HG02678 (cell line): ENCODE data around the gene AFDN.
"Not testable (repeated sequence)": the region's sequence is repeated elsewhere in the genome, so short reads cannot be mapped to it uniquely, and the experiment has no call there.

Source experiments
- ATAC-seq: cut with Tn5 transposase; IDR thresholded peaks from one replicate; pipeline ENCODE4 v1.9.1; 2021; ENCODE audit warnings: mild to moderate bottlenecking, moderate library complexity; ENCODE audit not compliant: unreplicated experiment

The AFDN gene

GRCh38 chr6:167973148-167973885 lies 146.6 kb downstream of the AFDN start:
- no peak for ATAC-seq

DNA sequence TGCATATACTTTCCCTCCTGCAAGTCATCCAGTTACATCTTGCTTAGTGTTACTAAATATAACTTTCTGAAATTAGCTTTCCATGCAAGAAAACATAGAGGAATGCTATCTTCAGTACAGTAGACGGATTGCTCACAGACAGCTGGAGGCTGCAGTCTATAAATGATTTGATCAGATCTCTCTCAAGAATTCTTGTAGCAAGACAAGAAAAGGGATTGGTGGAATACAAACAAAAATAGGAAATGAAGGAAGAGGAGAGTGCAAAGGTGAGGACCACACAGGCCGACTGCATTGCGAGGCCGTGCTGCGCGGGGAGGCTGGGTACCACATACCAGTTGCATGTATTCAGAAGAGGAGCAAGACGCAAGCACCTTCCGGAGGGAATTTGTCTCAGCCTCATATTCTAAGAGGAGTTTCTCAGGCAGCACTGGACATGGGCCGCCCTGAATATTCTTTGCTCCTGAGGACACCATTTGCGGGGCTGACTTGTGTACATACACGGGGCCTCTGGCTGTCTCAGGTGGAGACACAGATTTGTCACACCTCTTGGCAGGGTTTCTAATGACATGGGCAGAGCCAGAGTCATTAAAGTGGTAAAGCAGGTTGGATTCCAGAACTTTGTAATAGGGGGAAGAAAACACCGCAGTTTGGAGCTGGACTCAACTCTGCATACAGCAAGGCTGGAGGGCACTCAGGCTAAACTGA lies 148.1 kb downstream of the AFDN start:
- ATAC-seq = no peak

DNA sequence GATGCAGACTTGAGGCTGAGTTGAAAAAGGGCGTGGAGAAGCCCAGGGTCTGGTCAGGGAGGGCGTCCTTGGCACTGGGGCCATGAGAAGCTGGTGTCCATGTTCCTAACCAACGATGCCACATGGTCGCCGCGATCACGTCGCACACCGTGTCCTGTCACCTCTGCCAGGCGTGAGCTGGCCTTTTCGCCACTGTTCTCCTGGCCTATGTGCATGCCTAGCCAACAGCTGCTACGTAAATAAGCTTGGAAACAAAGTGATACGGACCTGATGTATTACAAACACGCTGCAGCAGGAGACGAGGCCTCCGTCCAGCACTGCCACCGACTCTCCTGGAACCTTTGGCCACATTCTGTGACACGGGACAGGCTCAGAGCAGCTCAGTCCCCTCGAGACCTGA lies 148.7 kb downstream of the AFDN start:
- no peak for ATAC-seq

DNA sequence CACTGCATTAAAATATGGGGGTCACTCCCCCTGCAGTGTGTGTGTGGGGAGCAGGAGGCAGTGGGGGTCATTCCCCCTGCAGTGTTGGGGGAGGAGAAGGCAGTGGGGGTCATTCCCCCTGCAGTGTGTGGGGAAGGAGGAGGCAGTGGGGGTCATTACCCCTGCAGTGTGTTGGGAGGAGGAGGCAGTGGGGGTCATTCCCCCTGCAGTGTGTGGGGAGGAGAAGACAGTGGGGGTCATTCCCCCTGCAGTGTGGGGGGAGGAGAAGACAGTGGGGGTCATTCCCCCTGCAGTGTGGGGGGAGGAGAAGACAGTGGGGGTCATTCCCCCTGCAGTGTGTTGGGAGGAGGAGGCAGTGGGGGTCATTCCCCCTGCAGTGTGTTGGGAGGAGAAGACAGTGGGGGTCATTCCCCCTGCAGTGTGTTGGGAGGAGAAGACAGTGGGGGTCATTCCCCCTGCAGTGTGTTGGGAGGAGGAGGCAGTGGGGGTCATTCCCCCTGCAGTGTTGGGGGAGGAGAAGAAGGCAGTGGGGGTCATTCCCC lies 149.5 kb downstream of the AFDN start:
- not testable (repeated sequence) for ATAC-seq

DNA sequence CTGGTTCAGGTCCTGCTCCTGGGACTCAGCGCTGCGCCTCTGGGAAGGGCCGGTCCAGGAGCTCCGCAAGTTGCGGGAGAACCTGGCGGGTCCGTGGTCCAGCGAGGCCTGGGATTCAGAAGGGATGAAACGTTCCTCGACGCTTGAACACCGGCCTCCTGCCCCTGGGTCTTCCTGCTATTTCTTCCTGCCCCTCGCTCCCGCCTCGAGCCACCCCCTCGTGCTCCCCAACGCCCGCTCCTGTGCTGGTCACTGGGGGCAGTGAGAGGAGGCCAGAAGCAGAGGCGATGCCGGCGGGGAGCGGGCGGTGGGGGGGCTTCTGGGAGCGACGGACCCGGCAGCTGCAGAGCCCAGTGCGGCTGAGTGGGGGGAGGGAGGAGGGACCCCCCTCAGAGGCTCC lies 150.0 kb downstream of the AFDN start:
- ATAC-seq = no peak

GRCh38 chr6:167977717-167978467 lies 151.2 kb downstream of the AFDN start:
- ATAC-seq = no peak

- no peak for ATAC-seq
These were observed 151.9 kb downstream of the AFDN start for GRCh38 chr6:167978607-167979006.

DNA sequence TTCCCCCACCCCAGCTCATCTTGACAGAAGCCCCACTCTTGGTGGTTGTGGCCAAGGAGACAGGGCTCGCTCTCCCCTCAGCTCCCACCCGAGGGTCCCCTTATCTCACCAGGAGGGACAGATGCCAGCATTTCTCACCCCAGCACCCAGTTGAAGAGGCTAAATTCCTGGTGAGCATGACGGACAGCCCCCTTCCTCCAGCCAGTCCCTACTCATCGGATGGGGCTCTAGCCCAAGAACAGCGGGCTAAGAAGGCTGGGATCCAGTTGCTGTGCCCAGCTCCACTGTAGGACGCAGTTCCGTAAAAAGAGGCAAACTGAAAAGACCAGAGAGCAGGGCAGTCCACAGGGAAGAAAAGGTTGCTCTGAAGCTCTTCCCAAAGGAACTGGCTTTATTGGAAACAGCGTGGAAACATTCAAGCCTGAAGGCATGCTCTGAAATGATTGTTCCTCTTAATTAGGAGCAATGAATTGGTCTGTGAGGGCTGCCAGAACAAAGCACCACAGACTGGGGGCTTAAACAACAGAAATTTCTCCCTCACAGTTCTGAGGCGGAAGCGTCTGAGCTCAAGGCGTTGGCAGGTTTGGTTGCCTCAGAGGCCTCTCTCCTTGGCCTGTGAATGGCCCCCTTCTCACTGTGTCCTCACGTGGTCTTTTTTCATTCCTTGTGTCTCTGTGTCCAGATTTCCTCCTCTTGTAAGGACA lies 152.9 kb downstream of the AFDN start:
- ATAC-seq = no peak

DNA sequence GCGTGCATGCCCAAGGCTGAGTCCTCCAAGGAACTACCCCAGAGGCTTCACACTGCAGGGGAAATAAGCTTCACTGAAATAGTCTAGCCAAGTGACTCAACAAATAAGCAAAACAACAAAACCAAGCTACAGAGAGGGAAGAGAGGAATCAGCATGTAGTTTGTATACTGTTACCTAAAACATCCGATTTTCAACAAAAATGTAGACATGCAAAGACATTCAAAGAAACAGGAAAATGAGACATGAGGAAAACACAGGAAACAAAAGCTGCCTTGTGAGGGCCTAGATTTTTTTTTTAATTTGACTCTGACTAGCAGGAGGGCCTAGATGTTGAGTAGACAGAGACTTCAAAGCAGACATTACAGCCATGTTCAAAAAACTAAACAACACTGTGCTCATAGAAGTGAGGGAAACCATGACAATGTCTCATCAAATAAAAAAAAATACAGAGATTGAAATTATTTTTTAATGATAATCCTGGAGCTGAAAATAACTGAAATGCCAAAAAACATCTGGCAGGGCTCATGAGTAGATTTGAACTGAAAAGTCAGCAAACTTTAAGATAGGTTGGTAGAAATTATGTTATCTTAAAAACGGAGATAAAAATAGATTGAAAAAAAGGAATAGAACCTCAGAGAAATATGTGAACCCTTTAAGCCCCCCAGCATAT lies 154.3 kb downstream of the AFDN start:
- ATAC-seq = no peak

DNA sequence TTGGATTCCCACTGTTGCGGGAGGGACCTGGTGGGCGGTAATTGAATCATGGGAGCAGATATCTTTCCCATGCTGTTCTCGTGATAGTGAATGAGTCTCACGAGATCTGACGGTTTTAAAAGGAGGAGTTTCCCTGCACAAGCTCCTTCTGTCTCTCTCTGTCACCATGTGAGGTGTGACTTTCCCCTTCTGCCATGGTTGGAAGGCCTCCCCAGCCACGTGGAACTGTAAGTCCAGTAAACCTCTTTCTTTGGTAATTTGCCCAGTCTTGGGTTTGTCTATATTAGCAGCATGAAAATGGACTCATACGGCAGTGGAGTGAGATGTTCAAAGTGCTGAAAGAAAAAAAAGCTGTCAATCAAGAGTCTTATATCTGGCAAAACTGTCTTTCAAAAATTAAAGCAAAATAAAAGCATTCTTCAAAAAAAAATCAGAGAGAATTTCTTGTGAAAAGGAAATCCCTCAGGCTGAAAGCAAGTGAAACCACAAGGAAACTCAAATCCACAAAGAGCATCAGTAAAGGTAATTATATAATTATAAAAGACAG lies 155.3 kb downstream of the AFDN start:
- no peak for ATAC-seq

GRCh38 chr6:167984144-167984719 lies 157.5 kb downstream of the AFDN start:
- ATAC-seq = no peak

DNA sequence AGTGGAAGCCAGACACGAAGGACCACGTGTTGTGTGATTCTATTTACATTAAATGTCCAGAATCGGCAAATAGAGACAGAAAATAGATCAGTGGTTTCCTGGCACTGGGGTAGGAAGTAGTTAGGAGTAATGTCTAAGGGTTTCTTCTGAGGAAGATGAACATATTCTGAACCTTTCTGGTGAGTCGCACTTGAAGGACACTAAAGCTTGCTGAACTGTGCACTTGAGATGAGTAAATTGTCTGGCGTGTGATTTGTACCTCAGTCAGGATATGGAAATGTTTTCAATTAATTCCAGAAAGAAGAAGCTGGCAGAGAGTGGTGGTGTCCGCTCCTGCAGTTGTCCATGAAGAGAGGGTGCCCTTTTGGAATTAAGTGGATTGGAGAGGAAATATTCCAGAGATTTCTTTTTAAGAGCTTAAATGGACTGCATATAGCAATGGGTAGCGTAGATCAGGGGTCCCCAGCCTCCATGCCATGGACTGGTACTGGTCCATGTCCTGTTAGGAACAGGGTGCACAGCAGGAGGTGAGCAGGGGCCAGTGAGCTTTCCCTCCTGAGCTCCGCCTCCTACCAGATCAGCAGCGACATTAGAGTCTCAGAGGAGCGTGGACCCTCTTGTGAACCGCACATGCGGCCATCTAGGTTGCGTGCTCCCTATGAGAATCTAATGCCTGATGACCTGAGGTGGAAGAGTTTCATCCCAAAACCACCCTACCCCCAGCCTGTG lies 158.3 kb downstream of the AFDN start:
- ATAC-seq = no peak

- ATAC-seq = no peak
These were observed 159.3 kb downstream of the AFDN start for GRCh38 chr6:167985911-167986595.

DNA sequence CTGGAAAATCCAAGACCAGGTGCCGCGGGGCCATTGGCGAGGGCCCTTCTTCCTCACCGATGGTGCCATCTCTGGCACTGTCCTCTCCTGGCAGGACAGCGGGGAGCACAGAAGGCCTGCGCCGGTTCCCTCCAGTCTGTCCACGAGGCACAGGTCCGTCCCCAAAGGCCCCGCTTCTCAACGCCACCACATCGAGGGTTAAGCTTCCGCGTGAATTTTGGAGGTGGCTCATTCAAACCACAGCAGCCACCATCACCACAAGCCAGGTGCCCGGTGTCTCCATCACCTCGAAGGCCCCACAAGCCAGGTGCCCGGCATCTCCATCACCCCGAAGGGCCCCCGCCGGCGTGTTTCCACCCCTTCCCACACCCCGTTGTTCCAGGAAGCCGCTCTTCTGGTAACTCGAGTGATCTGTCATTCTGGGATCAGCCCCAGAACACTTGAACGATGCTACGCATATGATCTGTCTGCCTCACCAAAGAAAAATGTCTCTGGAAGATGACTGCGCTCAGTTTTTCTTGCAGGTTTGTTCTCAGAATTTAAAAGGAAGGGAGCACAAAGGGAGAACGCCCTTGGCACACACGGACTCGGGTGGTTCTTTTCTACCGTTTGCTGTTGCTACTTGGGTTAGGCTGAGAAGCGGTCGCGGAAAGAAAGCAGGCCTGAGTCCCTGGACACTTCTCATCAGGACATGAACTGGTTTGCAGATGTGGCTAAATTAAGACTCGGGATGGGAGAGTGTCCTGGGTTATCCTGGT lies 160.9 kb downstream of the AFDN start:
- ATAC-seq = no peak

DNA sequence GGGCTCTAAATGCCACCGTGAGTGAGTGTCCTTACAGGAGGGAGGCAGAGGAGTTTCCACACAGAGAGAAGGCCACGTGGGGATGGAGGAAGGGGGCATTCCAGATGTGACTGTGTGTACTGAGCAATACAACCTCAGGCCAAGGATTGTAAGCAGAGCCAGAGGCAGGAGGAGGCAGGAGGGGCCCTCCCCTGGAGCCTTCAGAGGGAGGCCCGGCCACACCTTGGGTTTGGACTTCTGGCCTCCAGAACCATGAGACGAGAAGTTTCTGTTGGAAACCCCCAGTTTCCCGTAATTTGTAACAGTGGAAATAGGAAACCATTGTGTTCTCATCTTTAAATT lies 161.4 kb downstream of the AFDN start:
- ATAC-seq = no peak

- no peak for ATAC-seq
These were observed 162.5 kb downstream of the AFDN start for GRCh38 chr6:167988945-167989841.
